NB4 (cell line): ENCODE data around the gene DMWD.

Experiments
- CTCF ChIP-seq: IDR thresholded peaks from one replicate; pipeline ENCODE4 v1.5.1; 2012; ENCODE audit warnings: low read depth, low read length
- MYC ChIP-seq: IDR thresholded peaks from 2 replicates; pipeline ENCODE4 v1.6.1; 2011; ENCODE audit warnings: low read depth, low read length

GRCh38 chr19:45768655-45768983, 24.0 kb downstream of the DMWD start:
- TF ChIP-seq CTCF (no peak), MYC (no peak)
